Fibroblast of peridontal ligament (primary cell): ENCODE measurements around the gene ADCY2.

Experiments used
- DNase-seq: peaks from one replicate; pipeline ENCODE4 v3.0.0-alpha.2; 2010; ENCODE audit errors: extremely low read depth

The ADCY2 gene

GRCh38 chr5:7781899-7782298 lies 386.0 kb downstream of the ADCY2 start:
- no peak for DNase-seq

- no peak for DNase-seq
Observed at GRCh38 chr5:7784683-7785380, 388.9 kb downstream of the ADCY2 start.

DNA sequence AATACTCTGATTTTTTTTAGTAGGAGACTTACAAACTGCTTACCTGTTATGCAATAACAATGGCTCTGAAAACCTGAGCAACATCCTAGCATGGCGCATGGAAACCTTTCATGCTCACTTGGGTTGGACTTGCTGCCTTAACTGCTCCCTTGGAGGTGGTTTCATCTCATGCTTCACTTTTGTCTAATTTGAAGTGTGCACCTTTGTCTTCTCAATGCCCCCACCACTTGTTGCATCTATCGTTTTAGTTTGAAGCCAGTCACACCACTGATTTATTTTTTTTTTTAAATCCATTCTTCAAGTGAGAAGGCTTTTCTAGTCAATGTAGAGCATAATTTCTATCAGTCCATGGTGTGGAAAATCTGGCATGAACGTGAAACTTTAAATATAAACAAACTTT lies 391.8 kb downstream of the ADCY2 start:
- DNase-seq: no peak

- DNase-seq: no peak
Observed at GRCh38 chr5:7789567-7789966, 393.6 kb downstream of the ADCY2 start.

- no peak for DNase-seq
Observed at GRCh38 chr5:7793895-7794294, 398.0 kb downstream of the ADCY2 start.

DNA sequence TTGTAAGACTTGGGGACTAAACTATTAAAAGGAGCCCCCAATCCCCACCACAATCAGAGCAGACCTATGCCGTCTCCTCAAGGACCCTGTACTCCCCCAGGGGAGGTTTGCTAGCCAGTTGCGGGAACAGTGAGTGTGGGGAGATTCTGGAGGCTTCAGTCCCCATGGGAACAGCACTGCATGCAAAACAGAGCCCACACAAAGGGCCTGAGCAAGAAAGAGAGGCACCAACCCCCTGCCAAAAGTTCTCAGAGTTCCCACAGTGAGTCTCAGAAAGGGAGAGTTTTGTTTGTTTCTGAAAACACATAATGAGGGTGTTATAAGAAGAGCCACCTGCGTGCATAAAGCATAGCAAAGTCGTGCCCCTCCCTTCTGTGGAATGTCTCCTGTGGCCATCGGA lies 398.4 kb downstream of the ADCY2 start:
- DNase-seq: no peak

DNA sequence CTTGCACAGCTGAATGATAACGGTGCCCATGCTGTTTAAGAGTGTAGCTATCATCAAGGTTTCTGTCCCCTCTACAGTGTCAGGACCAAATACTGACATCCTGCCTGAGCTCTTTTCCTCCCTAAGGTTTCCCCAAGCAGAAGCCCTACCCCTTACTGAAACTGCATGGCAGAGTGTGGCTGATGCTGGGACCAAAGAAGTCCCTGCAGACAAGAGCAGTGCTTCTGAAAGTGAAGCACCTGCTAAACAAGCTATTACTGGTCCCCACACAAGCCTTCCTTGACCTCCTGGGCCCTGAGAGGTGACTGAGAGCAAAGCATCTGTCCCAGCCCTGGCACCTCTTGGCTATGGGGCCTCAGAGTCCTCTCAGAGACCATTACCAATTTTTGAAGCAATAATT lies 398.9 kb downstream of the ADCY2 start:
- DNase-seq: no peak

GRCh38 chr5:7795306-7795705 lies 399.4 kb downstream of the ADCY2 start:
- DNase-seq: no peak

DNA sequence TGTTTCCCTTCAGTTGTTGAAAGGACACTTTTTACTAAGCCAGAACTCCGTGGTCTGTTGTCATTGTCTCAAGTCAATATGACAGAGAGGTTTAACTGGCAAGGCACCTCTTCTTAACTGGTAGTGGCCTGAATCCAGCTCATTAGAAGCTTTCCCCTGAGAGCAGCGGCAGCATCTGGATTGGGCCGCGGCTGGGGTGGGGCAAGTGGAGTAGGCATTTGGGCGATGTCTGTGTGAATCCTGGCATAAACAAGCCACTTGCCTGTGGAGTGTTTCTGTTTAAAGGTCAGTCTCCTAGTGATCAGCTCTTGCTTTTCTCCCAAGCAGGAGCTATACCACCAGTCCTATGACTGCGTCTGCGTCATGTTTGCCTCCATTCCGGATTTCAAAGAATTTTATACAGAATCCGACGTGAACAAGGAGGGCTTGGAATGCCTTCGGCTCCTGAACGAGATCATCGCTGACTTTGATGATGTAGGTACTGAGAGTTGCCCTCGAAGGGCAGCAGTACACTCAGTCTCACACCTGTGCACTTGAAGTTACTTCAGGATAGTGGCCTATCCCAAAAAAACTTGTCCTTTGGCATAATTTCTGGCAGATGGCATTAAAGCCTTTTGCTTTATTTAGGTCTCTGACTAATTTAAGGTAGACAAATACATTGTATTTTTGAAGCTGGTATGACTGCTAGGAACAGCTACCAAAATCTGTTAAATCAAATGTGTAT lies 406.1 kb downstream of the ADCY2 start:
- DNase-seq: no peak

GRCh38 chr5:7802855-7803254 lies 406.9 kb downstream of the ADCY2 start:
- DNase-seq: peak; percentile 20

GRCh38 chr5:7803937-7804336 lies 408.0 kb downstream of the ADCY2 start:
- DNase-seq: no peak

- no peak for DNase-seq
Observed at GRCh38 chr5:7805379-7805778, 409.4 kb downstream of the ADCY2 start.

DNA sequence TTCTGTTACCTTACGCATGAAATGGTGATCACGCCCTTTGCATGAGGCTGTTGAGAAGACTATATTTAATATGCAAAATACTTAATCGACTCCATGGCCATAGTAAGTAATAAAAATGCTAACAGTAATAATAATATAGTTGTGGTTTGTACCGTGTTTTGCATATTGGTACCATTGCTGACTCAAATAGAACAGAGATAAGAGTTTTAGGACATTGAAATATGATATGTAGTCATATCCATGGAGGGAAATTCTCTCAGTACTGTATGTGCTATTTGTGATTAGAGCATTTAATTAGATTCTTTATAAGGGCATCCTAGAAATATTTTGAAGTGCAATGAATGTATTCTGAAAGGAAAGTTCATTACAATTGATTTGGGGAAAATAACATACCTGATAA lies 413.1 kb downstream of the ADCY2 start:
- no peak for DNase-seq

DNA sequence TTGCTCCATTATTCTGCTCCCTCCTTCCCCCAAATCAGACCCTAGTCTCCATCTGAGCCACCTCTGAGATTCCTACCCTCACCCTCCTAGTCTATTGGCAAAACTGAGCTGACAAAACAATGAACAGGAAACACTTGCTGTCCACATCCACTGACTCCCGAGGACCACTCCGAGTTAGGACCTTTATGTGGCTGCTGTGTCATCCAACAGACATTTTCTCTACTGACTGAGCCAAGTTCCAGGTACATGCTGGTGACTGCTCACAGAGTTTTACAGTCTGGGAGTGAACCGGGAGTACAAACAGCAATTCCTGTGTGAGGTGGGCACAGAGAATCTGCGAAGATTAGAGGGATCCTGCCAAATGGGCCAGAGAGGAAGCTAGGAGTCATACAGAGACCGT lies 415.8 kb downstream of the ADCY2 start:
- DNase-seq: no peak

GRCh38 chr5:7813007-7813406 lies 417.1 kb downstream of the ADCY2 start:
- no peak for DNase-seq

- DNase-seq: no peak
Observed at GRCh38 chr5:7813576-7813975, 417.6 kb downstream of the ADCY2 start.

GRCh38 chr5:7814816-7815215 lies 418.9 kb downstream of the ADCY2 start:
- DNase-seq: no peak

GRCh38 chr5:7815892-7816534 lies 420.1 kb downstream of the ADCY2 start:
- peak; percentile 40 for DNase-seq

- DNase-seq: no peak
Observed at GRCh38 chr5:7816535-7816901, 420.6 kb downstream of the ADCY2 start.

DNA sequence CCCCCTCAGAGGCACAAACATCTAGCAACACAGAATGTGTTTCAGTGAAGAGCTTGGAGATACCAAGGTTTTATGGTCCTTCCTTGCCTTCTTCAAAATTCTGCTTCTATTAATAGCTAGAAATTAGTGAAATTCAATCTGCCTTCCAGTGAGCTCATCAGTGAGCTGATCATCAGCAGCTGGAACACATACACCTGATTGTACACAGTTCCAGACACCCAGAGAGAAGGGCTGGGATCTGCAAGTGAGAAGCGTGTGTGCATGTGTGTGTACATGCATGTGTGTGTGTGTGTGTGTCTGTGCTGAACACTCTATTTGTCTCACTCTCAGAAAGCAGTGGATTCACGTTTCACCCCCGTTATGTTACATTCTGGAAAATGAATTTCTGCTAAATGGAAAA lies 426.5 kb downstream of the ADCY2 start:
- DNase-seq: no peak

- no peak for DNase-seq
Observed at GRCh38 chr5:7823594-7823993, 427.7 kb downstream of the ADCY2 start.

- no peak for DNase-seq
Observed at GRCh38 chr5:7824995-7825394, 429.1 kb downstream of the ADCY2 start.

DNA sequence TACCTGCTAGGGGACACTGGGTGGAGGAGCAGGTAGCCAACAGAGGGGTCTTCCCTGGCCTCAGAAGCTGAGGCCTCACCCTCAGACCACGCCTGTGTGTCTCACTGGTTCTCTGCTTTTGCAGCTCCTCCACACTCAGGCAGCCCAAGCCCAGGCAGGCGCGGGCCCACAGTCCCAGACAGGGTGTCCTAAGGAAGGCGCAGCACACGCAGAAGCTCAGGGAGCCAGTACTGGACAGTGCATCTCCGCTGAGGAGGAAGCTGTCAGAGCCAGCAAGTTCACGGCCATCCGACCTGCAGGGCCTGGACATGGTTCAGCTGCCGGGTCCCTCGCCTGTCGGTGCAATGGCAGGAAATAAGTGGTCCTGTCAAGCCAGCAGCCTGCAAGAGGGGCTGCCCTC lies 429.7 kb downstream of the ADCY2 start:
- DNase-seq: no peak
